ENCODE measurements around the gene HELZ. TPM values are rescaled to one million over a fixed set of nuclear protein-coding genes. Genes with fewer than 3 reads are reported as not detected.

Gene HELZ
- total and polyA plus RNA-seq, 10 donors, result 2.5 to 154 (median 88.7) TPM

DNA sequence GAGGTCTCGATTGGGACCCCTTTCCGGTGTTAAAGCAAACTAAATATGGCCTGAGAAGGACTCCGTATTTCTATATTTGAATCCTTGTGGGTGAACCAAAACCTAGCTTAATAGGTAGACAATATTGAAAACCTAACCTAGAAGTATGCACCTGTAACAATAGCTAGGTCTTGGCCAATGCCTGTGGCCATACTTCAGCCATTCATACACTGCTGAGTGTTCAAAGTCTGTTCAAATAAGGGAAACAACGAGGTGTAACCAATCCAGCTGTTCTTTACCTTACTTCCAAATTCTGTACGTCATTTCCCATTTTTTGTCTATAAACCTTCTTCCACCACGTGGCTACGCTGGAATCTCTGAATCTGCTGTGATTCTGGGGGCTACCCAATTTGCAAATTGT lies 34.1 kb upstream of the HELZ start:
- intact Hi-C loops (cut with DNase I; ENCODE audit: low total_unique reads), result no loop called here
- H3K4me3 ChIP-seq, result no peak overlapping the region
- no peak overlapping the region for H3K27ac ChIP-seq
- no peak for DNase-seq
- H3K4me1 ChIP-seq, result peaks cover 0 to 9% (median 0%) of the 10 kb centered on the region in 6 donors
- 85 to 90% (median 88%) methylated on average over 7 of the region's 7 CpGs for WGBS, 5 donors
- no peaks in the 10 kb centered on the region for H3K36me3 ChIP-seq
- no peaks in the 10 kb centered on the region for H3K27me3 ChIP-seq (replicated peaks in 1 of 7)
- TF ChIP-seq POLR2A (IDR thresholded peaks at IDR 0.05) (no peak), POLR2AphosphoS5 (IDR thresholded peaks at IDR 0.05) (no peak)
- TF ChIP-seq, protein P1, sequence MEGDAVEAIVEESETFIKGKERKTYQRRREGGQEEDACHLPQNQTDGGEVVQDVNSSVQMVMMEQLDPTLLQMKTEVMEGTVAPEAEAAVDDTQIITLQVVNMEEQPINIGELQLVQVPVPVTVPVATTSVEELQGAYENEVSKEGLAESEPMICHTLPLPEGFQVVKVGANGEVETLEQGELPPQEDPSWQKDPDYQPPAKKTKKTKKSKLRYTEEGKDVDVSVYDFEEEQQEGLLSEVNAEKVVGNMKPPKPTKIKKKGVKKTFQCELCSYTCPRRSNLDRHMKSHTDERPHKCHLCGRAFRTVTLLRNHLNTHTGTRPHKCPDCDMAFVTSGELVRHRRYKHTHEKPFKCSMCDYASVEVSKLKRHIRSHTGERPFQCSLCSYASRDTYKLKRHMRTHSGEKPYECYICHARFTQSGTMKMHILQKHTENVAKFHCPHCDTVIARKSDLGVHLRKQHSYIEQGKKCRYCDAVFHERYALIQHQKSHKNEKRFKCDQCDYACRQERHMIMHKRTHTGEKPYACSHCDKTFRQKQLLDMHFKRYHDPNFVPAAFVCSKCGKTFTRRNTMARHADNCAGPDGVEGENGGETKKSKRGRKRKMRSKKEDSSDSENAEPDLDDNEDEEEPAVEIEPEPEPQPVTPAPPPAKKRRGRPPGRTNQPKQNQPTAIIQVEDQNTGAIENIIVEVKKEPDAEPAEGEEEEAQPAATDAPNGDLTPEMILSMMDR (IDR thresholded peaks at IDR 0.05 in 8 of 11, conservative IDR thresholded peaks at IDR 0.05 in 3 of 11), result no peak
- H3K9me3 ChIP-seq, result no peaks in the 10 kb centered on the region

DNA sequence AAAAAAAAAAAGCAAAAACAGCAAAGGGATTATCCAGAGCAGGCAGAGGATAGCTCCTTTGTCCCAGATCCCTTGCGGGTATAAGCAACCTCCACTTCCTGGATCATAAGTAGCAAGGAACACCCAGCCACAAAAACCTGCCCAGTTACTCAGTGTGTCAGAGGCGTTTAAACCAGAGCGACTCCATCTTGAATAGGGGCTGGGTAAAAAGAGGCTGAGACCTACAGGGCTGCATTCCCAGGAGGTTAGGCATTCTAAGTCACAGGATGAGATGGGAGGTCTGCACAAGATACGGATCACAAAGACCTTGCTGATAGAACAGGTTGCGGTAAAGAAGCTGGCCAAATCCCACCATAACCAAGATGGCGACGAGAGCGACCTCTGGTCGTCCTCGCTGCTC lies 33.4 kb upstream of the HELZ start:
- intact Hi-C loops (cut with DNase I; ENCODE audit: low total_unique reads), result no loop called here
- Histone ChIP-seq H3K27ac (no peak overlapping the region), H3K4me1 (peaks cover 0 to 2% (median 0%) of the 10 kb centered on the region in 6 donors), H3K27me3 (replicated peaks in 1 of 7) (no peaks in the 10 kb centered on the region), H3K9me3 (no peaks in the 10 kb centered on the region), H3K36me3 (no peaks in the 10 kb centered on the region), H3K4me3 (no peak overlapping the region)
- TF ChIP-seq POLR2AphosphoS5 (IDR thresholded peaks at IDR 0.05) (no peak), POLR2A (IDR thresholded peaks at IDR 0.05) (no peak)
- TF ChIP-seq, protein P1 (IDR thresholded peaks at IDR 0.05 in 8 of 11, conservative IDR thresholded peaks at IDR 0.05 in 3 of 11), result no peak
- 91 to 93% (median 92%) methylated on average over 10 of the region's 10 CpGs for WGBS, 5 donors
- DNase-seq, result no peak

DNA sequence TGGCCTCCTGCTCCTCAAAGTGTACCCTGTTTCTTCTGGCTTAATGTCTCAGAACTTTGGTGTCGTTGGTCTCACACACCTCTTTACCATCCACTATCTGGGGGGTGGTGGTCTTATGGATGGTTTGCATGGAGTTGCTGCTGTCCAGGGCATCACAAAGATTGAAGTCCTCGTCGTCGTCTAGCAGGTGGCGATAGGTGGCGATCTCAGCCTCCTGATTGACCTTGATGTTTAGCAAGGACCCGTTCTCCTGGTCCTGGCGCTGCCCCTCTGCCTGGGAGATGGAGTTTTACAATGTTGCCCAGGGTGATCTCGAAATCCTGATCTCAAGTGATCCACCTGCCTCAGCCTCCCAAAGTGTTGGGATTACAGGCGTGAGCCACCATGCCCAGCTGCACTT lies 31.1 kb upstream of the HELZ start:
- no peaks in the 10 kb centered on the region for H3K27me3 ChIP-seq (replicated peaks in 1 of 7)
- DNase-seq, result no peak
- no peak overlapping the region for H3K4me3 ChIP-seq
- no peaks in the 10 kb centered on the region for H3K36me3 ChIP-seq
- TF ChIP-seq POLR2A (IDR thresholded peaks at IDR 0.05) (no peak), POLR2AphosphoS5 (IDR thresholded peaks at IDR 0.05) (no peak)
- TF ChIP-seq, protein P1 (IDR thresholded peaks at IDR 0.05 in 8 of 11, conservative IDR thresholded peaks at IDR 0.05 in 3 of 11), result no peak
- 66 to 74% (median 71%) methylated on average over 10 of the region's 10 CpGs for WGBS, 5 donors
- H3K27ac ChIP-seq, result no peak overlapping the region
- no peaks in the 10 kb centered on the region for H3K4me1 ChIP-seq
- intact Hi-C loops (cut with DNase I; ENCODE audit: low total_unique reads), result no loop called here
- no peaks in the 10 kb centered on the region for H3K9me3 ChIP-seq

DNA sequence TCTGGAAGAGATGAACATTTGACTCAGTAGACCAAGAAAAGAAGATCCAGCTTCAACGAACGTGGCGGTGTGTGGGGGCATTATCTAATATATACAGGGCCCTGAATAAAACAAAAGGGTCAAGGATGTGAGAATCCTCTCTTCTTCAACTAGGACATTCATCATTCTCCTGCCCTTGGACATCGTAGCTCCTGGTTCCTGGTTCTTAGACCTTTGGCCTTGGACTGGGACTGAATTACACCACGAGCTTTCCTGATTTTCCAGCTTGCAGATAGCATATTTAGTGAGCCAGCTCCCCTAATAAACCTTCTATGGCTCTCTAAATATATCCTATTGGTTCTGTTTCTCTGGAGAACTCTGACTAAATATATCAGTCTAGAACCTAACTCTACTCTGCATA lies 29.5 kb upstream of the HELZ start:
- 58 to 84% (median 70%) methylated on average over 5 of the region's 5 CpGs for whole genome bisulfite sequencing, 5 donors
- no peaks in the 10 kb centered on the region for H3K9me3 ChIP-seq
- no peaks in the 10 kb centered on the region for H3K27me3 ChIP-seq (replicated peaks in 1 of 7)
- intact Hi-C loops (cut with DNase I; ENCODE audit: low total_unique reads), result no loop called here
- H3K27ac ChIP-seq, result no peak overlapping the region
- no peak for DNase-seq
- H3K4me1 ChIP-seq, result peaks cover 0 to 4% (median 0%) of the 10 kb centered on the region in 6 donors
- TF ChIP-seq POLR2AphosphoS5 (IDR thresholded peaks at IDR 0.05), result peak in 1 of 3 donors; percentile 25
- no peak for TF ChIP-seq POLR2A (IDR thresholded peaks at IDR 0.05)
- H3K4me3 ChIP-seq, result no peak overlapping the region
- H3K36me3 ChIP-seq, result no peaks in the 10 kb centered on the region

DNA sequence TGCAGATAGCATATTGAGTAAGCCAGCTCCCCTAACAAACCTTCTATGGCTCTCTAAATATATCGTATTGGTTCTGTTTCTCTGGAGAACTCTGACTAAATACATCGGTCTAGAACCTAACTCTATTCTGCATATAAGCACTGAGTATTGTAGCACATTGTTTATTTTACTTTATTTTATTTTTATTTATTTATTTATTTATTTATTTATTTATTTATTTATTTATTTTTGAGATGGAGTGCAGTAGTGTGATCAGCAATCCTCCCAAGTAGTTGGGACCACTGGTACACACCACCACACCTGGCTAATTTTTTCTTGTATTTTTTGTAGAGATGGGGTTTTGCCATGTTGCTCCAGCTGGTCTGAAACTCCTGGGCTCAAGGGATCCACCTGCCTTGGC lies 28.9 kb upstream of the HELZ start:
- peaks cover 0 to 4% (median 0%) of the 10 kb centered on the region in 6 donors for H3K4me1 ChIP-seq
- H3K9me3 ChIP-seq, result no peaks in the 10 kb centered on the region
- DNase-seq, result no peak
- no peak overlapping the region for H3K27ac ChIP-seq
- H3K27me3 ChIP-seq (replicated peaks in 1 of 7), result no peaks in the 10 kb centered on the region
- no peaks in the 10 kb centered on the region for H3K36me3 ChIP-seq
- WGBS, 5 donors, result 92 to 98% (median 97%) methylated on average over 2 of the region's 2 CpGs
- intact Hi-C loops (cut with DNase I; ENCODE audit: low total_unique reads), result no loop called here
- TF ChIP-seq POLR2A (IDR thresholded peaks at IDR 0.05) (no peak), POLR2AphosphoS5 (IDR thresholded peaks at IDR 0.05) (no peak)
- TF ChIP-seq, protein P1 (IDR thresholded peaks at IDR 0.05 in 8 of 11, conservative IDR thresholded peaks at IDR 0.05 in 3 of 11), result no peak
- H3K4me3 ChIP-seq, result no peak overlapping the region
